ENCODE measurements around the gene CBFB. TPM values are rescaled to one million over a fixed set of nuclear protein-coding genes. Genes with fewer than 3 reads are reported as not detected.
A peak's percentile ranks its signal among the peaks of the same experiment; 100 is the strongest.

The CBFB gene
- total and polyA plus RNA-seq, 2 of the 4 experiments (the other 2 are of a cell fraction), result 44.2 to 48.0 TPM

- intact Hi-C loops (cut with micrococcal nuclease) (no loop called here), dilution Hi-C loops (cut with HindIII; ENCODE audit: low sequenced_read_pairs, unreplicated experiment) (no loop called here), in situ Hi-C loops (cut with MboI; ENCODE audit: low sequenced_read_pairs) (no loop called here)
- H3K4ac ChIP-seq (ENCODE audit: low read depth, low read length), result no peak overlapping the region
- H3K9me3 ChIP-seq (ENCODE audit: control insufficient read depth, insufficient read depth, low read length), result no peaks in the 10 kb centered on the region
- no peak overlapping the region for H2BK15ac ChIP-seq (ENCODE audit: low read depth, low read length)
- no peak overlapping the region for H3K4me3 ChIP-seq (ENCODE audit: insufficient read depth, low read depth, low read length)
- H3K56ac ChIP-seq (ENCODE audit: extremely low read depth, insufficient read depth, low read length), result no peak overlapping the region
- ChIA-PET CTCF (no interaction called here), POLR2A (ENCODE audit: unreplicated experiment) (no interaction called here)
- no peak overlapping the region for H2AFZ ChIP-seq (replicated peaks; ENCODE audit: low read length, poor library complexity)
- no peak overlapping the region for H3K23ac ChIP-seq (ENCODE audit: low read depth, low read length)
- no peak overlapping the region for H2BK120ac ChIP-seq (ENCODE audit: low read depth, low read length)
- no CpG with 5 or more reads among the region's 5 CpGs for WGBS, 2 experiments (ENCODE audit: extremely low coverage in 2 of 2, insufficient read length in 1 of 2)
- H4K20me1 ChIP-seq (ENCODE audit: insufficient read depth, low read length), result peaks cover 45% of the 10 kb centered on the region
- no peak for ATAC-seq (ENCODE audit: low read depth)
- H2BK5ac ChIP-seq (ENCODE audit: low read depth, low read length, poor library complexity, severe bottlenecking), result no peak overlapping the region
- no peaks in the 10 kb centered on the region for H3K27me3 ChIP-seq (ENCODE audit: control insufficient read depth, insufficient read depth, low read length)
- no peak overlapping the region for H3K4me2 ChIP-seq (ENCODE audit: low read depth, low read length)
- no peak overlapping the region for H4K91ac ChIP-seq (ENCODE audit: insufficient read depth, low read depth, low read length)
- BruUV-seq (replicated peaks), result no TSS peak
- no peak overlapping the region for H3K27ac ChIP-seq (ENCODE audit: insufficient read depth, low read length)
- H3K36me3 ChIP-seq (ENCODE audit: control insufficient read depth, insufficient read depth, low read length), result peaks cover 9% of the 10 kb centered on the region
- TF ChIP-seq FOS (IDR thresholded peaks at IDR 0.05; ENCODE audit: low read depth, low read length), result no peak
- TF ChIP-seq MAZ (IDR thresholded peaks at IDR 0.05; ENCODE audit: borderline replicate concordance, low read depth, low read length), result no peak
- TF ChIP-seq MAFK (IDR thresholded peaks at IDR 0.05; ENCODE audit: low read depth, low read length), result peak; percentile 34
- no peak for TF ChIP-seq ELK1 (IDR thresholded peaks at IDR 0.05; ENCODE audit: borderline replicate concordance, low read depth, low read length)
- no peak overlapping the region for H2AK9ac ChIP-seq (replicated peaks; ENCODE audit: low read depth, low read length, poor library complexity)
- peaks cover 20% of the 10 kb centered on the region for H3K4me1 ChIP-seq (ENCODE audit: control insufficient read depth, insufficient read depth, low read length)
- H3K14ac ChIP-seq (replicated peaks; ENCODE audit: low read depth, low read length), result no peak overlapping the region
- no peak overlapping the region for H4K8ac ChIP-seq (ENCODE audit: low read depth in 2 of 2, low read length in 2 of 2)
- H2AK5ac ChIP-seq (ENCODE audit: low read depth, low read length), result no peak overlapping the region
- peaks cover 5 to 52% of the 10 kb centered on the region in 2 experiments; a peak in 3 of 4 replicates for H3K79me1 ChIP-seq (ENCODE audit: low read depth in 1 of 2, low read length in 2 of 2)
- H4K5ac ChIP-seq (ENCODE audit: low read depth, low read length), result no peak overlapping the region
- H2BK20ac ChIP-seq (ENCODE audit: low read depth, low read length), result no peak overlapping the region
- DNase-seq, result no peak
- no peak overlapping the region for H3K9ac ChIP-seq (ENCODE audit: low read depth, low read length)
- H3K9me1 ChIP-seq (ENCODE audit: insufficient read depth, low read length), result peaks cover 5% of the 10 kb centered on the region; the same call in 1 of the 2 replicates
- no peak overlapping the region for H3K18ac ChIP-seq (ENCODE audit: low read depth, low read length)
These were observed 7.4 kb downstream of the CBFB start for GRCh38 chr16:67036323-67036741.

Data from IMR-90 (cell line).